IMR-90 (cell line): Measurements from ENCODE around the gene HOXA10. TPM values are rescaled to one million over a fixed set of nuclear protein-coding genes. Genes with fewer than 3 reads are reported as not detected.

Experiments used
- ATAC-seq: fragments of 200-7000 bp; cut with Tn5 transposase; 2 replicates; pipeline ENCODE4 v1.9.1; 2020; ENCODE audit warnings: low read depth, mild to moderate bottlenecking, moderate library complexity
- BruUV-seq: library from RNA; stranded (reverse); fragments of 400-500 nt; replicated peaks from 2 replicates; lab custom pipeline; 2021; lab: Mats Ljungman, UMichigan
- CTCF ChIA-PET: fragments of 300-600 bp; formaldehyde crosslinking; extraction: SDS; loops from one replicate; lab custom pipeline; 2021; ENCODE audit warnings: antibody characterized with exemption; lab: Yijun Ruan, JAX
- POLR2A ChIA-PET: fragments of 300-600 bp; sonication (Branson Sonifier 250); formaldehyde crosslinking; loops from one replicate; lab custom pipeline; 2022; ENCODE audit warnings: antibody characterized with exemption; ENCODE audit not compliant: unreplicated experiment; lab: Charles Lee
- DNase-seq: peaks from one replicate; pipeline ENCODE4 v3.0.0; 2013
- H2AFZ ChIP-seq: replicated peaks from 2 replicates; pipeline ENCODE3; 2013; ENCODE audit warnings: low read length, mild to moderate bottlenecking; ENCODE audit not compliant: poor library complexity
- H2AK5ac ChIP-seq: 2 replicates; pipeline ENCODE4 v1.6.1; 2013; ENCODE audit warnings: low read depth, low read length, inconsistent platforms
- H2AK9ac ChIP-seq: replicated peaks from 2 replicates; pipeline ENCODE3; 2013; ENCODE audit warnings: mild to moderate bottlenecking, low read depth, low read length, moderate library complexity; ENCODE audit not compliant: poor library complexity
- H2BK120ac ChIP-seq: 2 replicates; pipeline ENCODE4 v1.6.1; 2013; ENCODE audit warnings: low read depth, low read length, inconsistent platforms
- H2BK15ac ChIP-seq: 3 replicates; pipeline ENCODE4 v1.6.1; 2013; ENCODE audit warnings: low read depth, low read length, inconsistent platforms
- H2BK20ac ChIP-seq: 2 replicates; pipeline ENCODE4 v1.6.1; 2013; ENCODE audit warnings: low read depth, mild to moderate bottlenecking, inconsistent platforms, low read length, moderate library complexity
- H2BK5ac ChIP-seq: 2 replicates; pipeline ENCODE4 v1.6.1; 2013; ENCODE audit warnings: mild to moderate bottlenecking, low read depth, low read length, inconsistent platforms; ENCODE audit not compliant: poor library complexity, severe bottlenecking
- H3K14ac ChIP-seq: replicated peaks from 2 replicates; pipeline ENCODE4 v1.6.1; 2013; ENCODE audit warnings: low read depth, low read length, inconsistent platforms
- H3K18ac ChIP-seq: 2 replicates; pipeline ENCODE4 v1.6.1; 2013; ENCODE audit warnings: low read depth, low read length, control low read depth
- H3K23ac ChIP-seq: 2 replicates; pipeline ENCODE4 v1.6.1; 2013; ENCODE audit warnings: low read depth, low read length, inconsistent platforms
- H3K27ac ChIP-seq: 2 replicates; pipeline ENCODE4 v1.5.1; 2013; ENCODE audit warnings: mild to moderate bottlenecking, control low read depth, low read length; ENCODE audit not compliant: insufficient read depth
- H3K27me3 ChIP-seq: 2 replicates; pipeline ENCODE4 v1.6.1; 2013; ENCODE audit warnings: low read length; ENCODE audit not compliant: control insufficient read depth, insufficient read depth
- H3K36me3 ChIP-seq: 2 replicates; pipeline ENCODE4 v1.6.1; 2013; ENCODE audit warnings: low read length, mixed read lengths; ENCODE audit not compliant: control insufficient read depth, insufficient read depth
- H3K4ac ChIP-seq: 2 replicates; pipeline ENCODE4 v1.6.1; 2013; ENCODE audit warnings: low read depth, low read length, inconsistent platforms
- H3K4me1 ChIP-seq: 2 replicates; pipeline ENCODE4 v1.6.1; 2013; ENCODE audit warnings: low read length, mixed read lengths; ENCODE audit not compliant: control insufficient read depth, insufficient read depth
- H3K4me2 ChIP-seq: 2 replicates; pipeline ENCODE4 v1.6.1; 2013; ENCODE audit warnings: low read depth, mild to moderate bottlenecking, control low read depth, low read length, moderate library complexity
- H3K4me3 ChIP-seq: 2 replicates; pipeline ENCODE4 v1.5.1; 2013; ENCODE audit warnings: low read depth, mild to moderate bottlenecking, control low read depth, low read length, moderate library complexity; ENCODE audit not compliant: insufficient read depth
- H3K56ac ChIP-seq: 2 replicates; pipeline ENCODE4 v1.6.1; 2013; ENCODE audit warnings: low read length, inconsistent platforms; ENCODE audit not compliant: insufficient read depth; ENCODE audit errors: extremely low read depth
- H3K79me1 ChIP-seq, 2 experiments: 2 replicates each; pipeline ENCODE4 v1.6.1; 2013; ENCODE audit warnings: low read length in 2 of 2, inconsistent platforms in 1 of 2, low read depth in 1 of 2
- H3K9ac ChIP-seq: 2 replicates; pipeline ENCODE4 v1.6.1; 2013; ENCODE audit warnings: low read depth, low read length, control low read depth
- H3K9me1 ChIP-seq: 2 replicates; pipeline ENCODE4 v1.6.1; 2013; ENCODE audit warnings: low read length, inconsistent platforms; ENCODE audit not compliant: insufficient read depth
- H3K9me3 ChIP-seq: 2 replicates; pipeline ENCODE4 v1.6.1; 2013; ENCODE audit warnings: low read length; ENCODE audit not compliant: control insufficient read depth, insufficient read depth
- H4K20me1 ChIP-seq: 2 replicates; pipeline ENCODE4 v1.6.1; 2013; ENCODE audit warnings: low read length, inconsistent platforms; ENCODE audit not compliant: insufficient read depth
- H4K5ac ChIP-seq: 2 replicates; pipeline ENCODE4 v1.6.1; 2013; ENCODE audit warnings: mild to moderate bottlenecking, low read depth, low read length, control low read depth
- H4K8ac ChIP-seq, 2 experiments: 2 replicates each; pipeline ENCODE4 v1.6.1; 2013; ENCODE audit warnings: low read depth in 2 of 2, low read length in 2 of 2, control low read depth in 1 of 2, inconsistent platforms in 1 of 2
- H4K91ac ChIP-seq: 2 replicates; pipeline ENCODE4 v1.6.1; 2013; ENCODE audit warnings: low read depth, low read length, inconsistent platforms; ENCODE audit not compliant: insufficient read depth
- NFE2L2 ChIP-seq: fragments of 150-350 bp; IDR thresholded peaks from 2 replicates; pipeline ENCODE4 v1.6.1; 2016; ENCODE audit warnings: low read depth, mild to moderate bottlenecking, low read length
- RAD21 ChIP-seq: IDR thresholded peaks from 2 replicates; pipeline ENCODE4 v1.6.1; 2012; ENCODE audit warnings: low read length, improper control_type of control experiment
- SMC3 ChIP-seq: fragments of 150-350 bp; IDR thresholded peaks from 2 replicates; pipeline ENCODE4 v1.6.1; 2016; ENCODE audit warnings: low read depth, mild to moderate bottlenecking, antibody characterized with exemption, low read length, moderate library complexity
- WGBS, 2 experiments: methylation state at CpG; one replicate each; pipeline versions ENCODE4 v1.1.5 to v1.1.7; 2013; ENCODE audit warnings: missing lambda C conversion rate in 2 of 2; ENCODE audit not compliant: insufficient read length in 1 of 2; ENCODE audit errors: extremely low coverage in 2 of 2; 5-methylcytosine and 5-hydroxymethylcytosine counted together
- dilution Hi-C: fragments of 300-500 bp; cut with HindIII; formaldehyde crosslinking; loops from one replicate; pipeline ENCODE4 v1.14.3; 2018; ENCODE audit warnings: low sequenced_read_pairs; ENCODE audit not compliant: unreplicated experiment
- in situ Hi-C: fragments of 300-500 bp; cut with MboI; formaldehyde crosslinking; loops from 3 replicates; pipeline ENCODE4 v1.14.3; 2019; ENCODE audit warnings: low sequenced_read_pairs, inconsistent platforms, mixed read lengths
- intact Hi-C: fragments of 100-400 bp; cut with micrococcal nuclease; formaldehyde crosslinking; loops from 2 replicates; pipeline ENCODE4 v1.10.0; 2022
- polyA plus RNA-seq, 3 experiments: library from polyadenylated mRNA; depleted of rRNA; stranded (reverse); fragments of >200 nt; gene quantifications; 2 replicates each; pipeline ENCODE4 v1.2.3, GENCODE V29; 2012; ENCODE audit warnings: low replicate concordance in 1 of 3
- total RNA-seq: library from RNA; depleted of rRNA; stranded (reverse); fragments of >200 nt; gene quantifications from 2 replicates; pipeline ENCODE4 v1.2.3, GENCODE V29; 2012
- TF ChIP-seq, protein P1 (sequence below): conservative IDR thresholded peaks from 2 replicates; pipeline ENCODE4 v1.5.1; 2012; ENCODE audit warnings: mild to moderate bottlenecking, low read depth, low read length, improper control_type of control experiment

HOXA10 gene
- total and polyA plus RNA-seq, 2 of the 4 experiments (the other 2 are of a cell fraction) = 0.10 to 0.18 TPM

- no peak overlapping the region for H2BK5ac ChIP-seq
- no peak overlapping the region for H3K23ac ChIP-seq
- no peak overlapping the region for H3K4me3 ChIP-seq
- dilution Hi-C loops (no loop called here), in situ Hi-C loops (no loop called here), intact Hi-C loops (no loop called here)
- H2BK15ac ChIP-seq = no peak overlapping the region
- CTCF ChIA-PET = interaction anchor here (0.6 to 1.3 kb wide), 12 partner anchors 10 to 1520 kb away, joined by 3 to 5 read pairs (median 3); partner anchors contain the start of gene HOXA5
- H3K4me2 ChIP-seq = peak overlapping the region; percentile 45
- BruUV-seq = no TSS peak
- no peak overlapping the region for H2BK20ac ChIP-seq
- H3K9ac ChIP-seq = no peak overlapping the region
- no peak overlapping the region for H4K8ac ChIP-seq
- H2BK120ac ChIP-seq = no peak overlapping the region
- 9% methylated on average over 24 of the region's 56 CpGs; no CpG with 5 or more reads in 1 of the 2 experiments for WGBS, 2 experiments
- POLR2A ChIA-PET = no interaction called here
- H4K20me1 ChIP-seq = peaks cover 5% of the 10 kb centered on the region; the same call in 1 of the 2 replicates
- no peak overlapping the region for H3K56ac ChIP-seq
- H3K4ac ChIP-seq = no peak overlapping the region
- peak overlapping the region; percentile 64 for H2AFZ ChIP-seq
- H2AK9ac ChIP-seq = no peak overlapping the region
- peaks cover 87% of the 10 kb centered on the region for H3K27me3 ChIP-seq
- no peak overlapping the region for H2AK5ac ChIP-seq
- H4K5ac ChIP-seq = no peak overlapping the region
- H3K79me1 ChIP-seq = no peaks in the 10 kb centered on the region
- no peak overlapping the region for H3K27ac ChIP-seq
- no peaks in the 10 kb centered on the region for H3K9me1 ChIP-seq
- ATAC-seq (peak; percentile 84), DNase-seq (peak; percentile 45)
- TF ChIP-seq, protein P1, sequence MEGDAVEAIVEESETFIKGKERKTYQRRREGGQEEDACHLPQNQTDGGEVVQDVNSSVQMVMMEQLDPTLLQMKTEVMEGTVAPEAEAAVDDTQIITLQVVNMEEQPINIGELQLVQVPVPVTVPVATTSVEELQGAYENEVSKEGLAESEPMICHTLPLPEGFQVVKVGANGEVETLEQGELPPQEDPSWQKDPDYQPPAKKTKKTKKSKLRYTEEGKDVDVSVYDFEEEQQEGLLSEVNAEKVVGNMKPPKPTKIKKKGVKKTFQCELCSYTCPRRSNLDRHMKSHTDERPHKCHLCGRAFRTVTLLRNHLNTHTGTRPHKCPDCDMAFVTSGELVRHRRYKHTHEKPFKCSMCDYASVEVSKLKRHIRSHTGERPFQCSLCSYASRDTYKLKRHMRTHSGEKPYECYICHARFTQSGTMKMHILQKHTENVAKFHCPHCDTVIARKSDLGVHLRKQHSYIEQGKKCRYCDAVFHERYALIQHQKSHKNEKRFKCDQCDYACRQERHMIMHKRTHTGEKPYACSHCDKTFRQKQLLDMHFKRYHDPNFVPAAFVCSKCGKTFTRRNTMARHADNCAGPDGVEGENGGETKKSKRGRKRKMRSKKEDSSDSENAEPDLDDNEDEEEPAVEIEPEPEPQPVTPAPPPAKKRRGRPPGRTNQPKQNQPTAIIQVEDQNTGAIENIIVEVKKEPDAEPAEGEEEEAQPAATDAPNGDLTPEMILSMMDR = peak; percentile 78
- TF ChIP-seq NFE2L2 = no peak
- TF ChIP-seq SMC3 = peak; percentile 34; the same call in 1 of the 2 replicates
- TF ChIP-seq RAD21 = peak; percentile 35
- peaks cover 1% of the 10 kb centered on the region; the same call in 1 of the 2 replicates for H3K4me1 ChIP-seq
- H4K91ac ChIP-seq = no peak overlapping the region
- no peaks in the 10 kb centered on the region for H3K36me3 ChIP-seq
- H3K9me3 ChIP-seq = peaks cover 4% of the 10 kb centered on the region; the same call in 1 of the 2 replicates
- no peak overlapping the region for H3K14ac ChIP-seq
- no peak overlapping the region for H3K18ac ChIP-seq
Measured at GRCh38 chr7:27179503-27180430, 5.6 kb upstream of the HOXA10 start.
